ENCODE data around the gene IL10RB. TPM values are rescaled to one million over a fixed set of nuclear protein-coding genes. Genes with fewer than 3 reads are reported as not detected.
"Not testable (repeated sequence)": the region's sequence is repeated elsewhere in the genome, so short reads cannot be mapped to it uniquely, and the experiment has no call there.

Gene IL10RB
- polyA plus RNA-seq, 1 donor (not counting 4 experiments of a cell fraction or from before 2014, with no cell fraction given) = 19.6 TPM

- DNase-seq (ENCODE audit: low read depth, low spot score) = no peak
- H3K36me3 ChIP-seq (ENCODE audit: control insufficient read depth in 2 of 2, extremely low read depth in 1 of 2, insufficient read depth in 2 of 2, low read length in 2 of 2) = no peaks in the 10 kb centered on the region
- FAIRE-seq = no peak
Measured at GRCh38 chr21:33219300-33219699, 46.9 kb upstream of the IL10RB start.

GRCh38 chr21:33219954-33220353, 46.2 kb upstream of the IL10RB start:
- H3K9ac ChIP-seq (ENCODE audit: control insufficient read depth, extremely low read depth, insufficient read depth, low read length) = no peak overlapping the region
- no peaks in the 10 kb centered on the region for H3K9me3 ChIP-seq (ENCODE audit: control insufficient read depth, low read depth, low read length)
- H3K4me3 ChIP-seq (ENCODE audit: control insufficient read depth in 2 of 3, extremely low read depth in 1 of 3, insufficient read depth in 2 of 3, low read depth in 1 of 3, low read length in 3 of 3) = no peak overlapping the region
- H3K36me3 ChIP-seq (ENCODE audit: control insufficient read depth in 2 of 2, extremely low read depth in 1 of 2, insufficient read depth in 2 of 2, low read length in 2 of 2) = no peaks in the 10 kb centered on the region
- DNase-seq (ENCODE audit: low read depth, low spot score) (no peak), FAIRE-seq (no peak)
- no peaks in the 10 kb centered on the region for H4K20me1 ChIP-seq (ENCODE audit: control insufficient read depth, extremely low read depth, insufficient read depth, low read length)
- no peaks in the 10 kb centered on the region for H3K79me2 ChIP-seq (ENCODE audit: control insufficient read depth, insufficient read depth, low read length)
- no peaks in the 10 kb centered on the region for H3K27me3 ChIP-seq (ENCODE audit: control insufficient read depth, extremely low read depth, insufficient read depth, low read length)
- dilution Hi-C loops (cut with MboI; ENCODE audit: extremely low pct_ligation_motif_present, low sequenced_read_pairs) = no loop called here
- H3K4me1 ChIP-seq (ENCODE audit: control insufficient read depth, extremely low read depth, insufficient read depth, low read length) = peaks cover 13% of the 10 kb centered on the region
- no peak overlapping the region for H3K4me2 ChIP-seq (ENCODE audit: control insufficient read depth, extremely low read depth, insufficient read depth, low read depth, low read length)
- no peak overlapping the region for H3K27ac ChIP-seq (ENCODE audit: control insufficient read depth, insufficient read depth, low read length)
- no peak for TF ChIP-seq CTCF (optimal IDR thresholded peaks at IDR 0.05 in 1 of 3, IDR thresholded peaks at IDR 0.05 in 1 of 3, conservative IDR thresholded peaks at IDR 0.05 in 1 of 3; ENCODE audit: extremely low read depth in 1 of 3, insufficient read depth in 2 of 3, low read length in 3 of 3)
- no peak for TF ChIP-seq EZH2 (IDR thresholded peaks at IDR 0.05; ENCODE audit: low read length)
- no peak overlapping the region for H2AFZ ChIP-seq (ENCODE audit: control insufficient read depth, low read length)
- no peaks in the 10 kb centered on the region for H3K9me1 ChIP-seq (ENCODE audit: control insufficient read depth, extremely low read depth, insufficient read depth, low read length)

More at GRCh38 chr21:33219300-33219699, 46.9 kb upstream of the IL10RB start:
- TF ChIP-seq CTCF (optimal IDR thresholded peaks at IDR 0.05 in 1 of 3, IDR thresholded peaks at IDR 0.05 in 1 of 3, conservative IDR thresholded peaks at IDR 0.05 in 1 of 3; ENCODE audit: extremely low read depth in 1 of 3, insufficient read depth in 2 of 3, low read length in 3 of 3) (no peak), EZH2 (IDR thresholded peaks at IDR 0.05; ENCODE audit: low read length) (no peak)
- Histone ChIP-seq H3K27ac (ENCODE audit: control insufficient read depth, insufficient read depth, low read length) (no peak overlapping the region), H3K4me1 (ENCODE audit: control insufficient read depth, extremely low read depth, insufficient read depth, low read length) (peaks cover 13% of the 10 kb centered on the region), H3K4me2 (ENCODE audit: control insufficient read depth, extremely low read depth, insufficient read depth, low read depth, low read length) (no peak overlapping the region), H4K20me1 (ENCODE audit: control insufficient read depth, extremely low read depth, insufficient read depth, low read length) (no peaks in the 10 kb centered on the region), H3K27me3 (ENCODE audit: control insufficient read depth, extremely low read depth, insufficient read depth, low read length) (no peaks in the 10 kb centered on the region), H3K9me3 (ENCODE audit: control insufficient read depth, low read depth, low read length) (no peaks in the 10 kb centered on the region), H3K9me1 (ENCODE audit: control insufficient read depth, extremely low read depth, insufficient read depth, low read length) (no peaks in the 10 kb centered on the region), H3K4me3 (ENCODE audit: control insufficient read depth in 2 of 3, extremely low read depth in 1 of 3, insufficient read depth in 2 of 3, low read depth in 1 of 3, low read length in 3 of 3) (no peak overlapping the region), H3K79me2 (ENCODE audit: control insufficient read depth, insufficient read depth, low read length) (no peaks in the 10 kb centered on the region), H3K9ac (ENCODE audit: control insufficient read depth, extremely low read depth, insufficient read depth, low read length) (no peak overlapping the region), H2AFZ (ENCODE audit: control insufficient read depth, low read length) (no peak overlapping the region)
- dilution Hi-C loops (cut with MboI; ENCODE audit: extremely low pct_ligation_motif_present, low sequenced_read_pairs) = no loop called here

GRCh38 chr21:33225376-33225775, 40.8 kb upstream of the IL10RB start:
- FAIRE-seq; H3K4me1 ChIP-seq (ENCODE audit: control insufficient read depth, extremely low read depth, insufficient read depth, low read length); H3K9me3 ChIP-seq (ENCODE audit: control insufficient read depth, low read depth, low read length); H3K9ac ChIP-seq (ENCODE audit: control insufficient read depth, extremely low read depth, insufficient read depth, low read length); H3K79me2 ChIP-seq (ENCODE audit: control insufficient read depth, insufficient read depth, low read length); H3K27ac ChIP-seq (ENCODE audit: control insufficient read depth, insufficient read depth, low read length); dilution Hi-C loops (cut with MboI; ENCODE audit: extremely low pct_ligation_motif_present, low sequenced_read_pairs); H2AFZ ChIP-seq (ENCODE audit: control insufficient read depth, low read length); H3K27me3 ChIP-seq (ENCODE audit: control insufficient read depth, extremely low read depth, insufficient read depth, low read length); H3K36me3 ChIP-seq (ENCODE audit: control insufficient read depth in 2 of 2, extremely low read depth in 1 of 2, insufficient read depth in 2 of 2, low read length in 2 of 2); H3K4me2 ChIP-seq (ENCODE audit: control insufficient read depth, extremely low read depth, insufficient read depth, low read depth, low read length); H3K4me3 ChIP-seq (ENCODE audit: control insufficient read depth in 2 of 3, extremely low read depth in 1 of 3, insufficient read depth in 2 of 3, low read depth in 1 of 3, low read length in 3 of 3); H4K20me1 ChIP-seq (ENCODE audit: control insufficient read depth, extremely low read depth, insufficient read depth, low read length); DNase-seq (ENCODE audit: low read depth, low spot score); H3K9me1 ChIP-seq (ENCODE audit: control insufficient read depth, extremely low read depth, insufficient read depth, low read length): not testable (repeated sequence)
